ENCODE measurements around the gene RGS12.

The RGS12 gene

GRCh38 chr4:3255611-3256186, 37.1 kb upstream of the RGS12 start:
- no peak for DNase-seq

DNA sequence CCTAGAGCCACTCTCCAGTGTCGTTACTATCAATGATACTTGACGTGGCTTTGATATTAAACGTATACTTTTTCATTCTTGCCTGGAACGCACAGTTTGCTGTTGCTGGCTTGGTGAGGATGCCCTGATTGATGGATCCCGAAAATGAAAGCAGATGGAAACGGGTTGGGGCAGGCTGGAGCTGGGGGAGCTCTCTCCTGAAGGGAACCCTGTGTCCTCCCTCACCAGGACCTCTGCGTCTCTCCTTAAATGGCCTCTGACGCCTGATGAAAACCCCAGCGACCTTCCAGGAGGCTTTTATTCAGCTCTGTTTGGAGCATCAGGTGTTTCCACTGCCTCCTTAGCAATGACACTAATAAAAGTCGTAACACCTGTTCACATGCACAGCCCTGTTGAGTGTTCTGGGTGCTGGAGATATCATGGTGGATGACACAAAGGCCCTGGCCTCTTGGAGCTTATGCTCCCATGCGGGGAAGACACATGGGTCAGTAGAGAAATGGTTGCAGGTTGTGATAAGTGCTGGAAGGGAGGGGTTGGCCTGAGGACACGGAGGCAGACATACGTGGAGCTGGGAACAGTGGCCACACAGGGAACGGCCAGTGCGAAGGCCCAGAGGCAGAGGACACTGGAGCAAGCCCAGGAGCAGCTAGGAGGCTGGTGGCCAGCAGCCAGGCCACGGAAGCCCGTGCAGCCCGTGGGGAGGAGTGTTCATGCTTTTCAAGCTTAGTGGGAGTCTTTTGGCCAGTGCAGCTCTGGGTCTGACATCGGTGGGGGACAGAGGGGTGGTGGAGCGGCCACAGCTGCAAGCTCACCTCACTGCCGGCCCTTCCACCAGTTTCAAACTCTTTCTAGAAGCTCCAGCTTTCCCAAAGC, 36.4 kb upstream of the RGS12 start:
- DNase-seq, result no peak

DNA sequence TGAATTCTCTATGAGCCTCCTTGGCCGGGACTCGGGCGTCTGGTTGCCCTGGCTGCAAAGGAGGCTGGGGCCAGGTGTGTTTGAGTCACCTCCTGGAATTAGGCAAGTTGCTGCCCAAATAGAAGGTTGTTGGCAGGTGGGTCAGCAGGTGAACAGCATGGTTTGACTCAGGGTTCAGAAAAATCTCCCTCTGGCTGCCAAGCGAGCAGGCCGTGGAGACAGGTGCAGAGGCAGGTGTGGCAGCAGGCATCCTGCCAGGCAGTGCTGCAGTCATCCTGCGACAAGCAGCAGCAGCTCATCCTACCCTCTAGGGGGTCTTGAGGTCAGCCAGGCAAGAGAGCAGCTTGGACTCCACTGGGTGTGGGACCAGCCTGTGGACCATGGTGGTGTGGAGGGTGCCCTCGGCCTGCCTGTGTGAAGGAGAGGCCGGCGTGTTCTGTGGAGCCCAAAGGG, 35.7 kb upstream of the RGS12 start:
- no peak for DNase-seq

GRCh38 chr4:3257556-3258482, 35.0 kb upstream of the RGS12 start:
- DNase-seq, result no peak

- no peak for DNase-seq
Observed at GRCh38 chr4:3261411-3262207, 31.2 kb upstream of the RGS12 start.

- DNase-seq, result no peak
Observed at GRCh38 chr4:3262208-3263052, 30.4 kb upstream of the RGS12 start.

- DNase-seq, result no peak
Observed at GRCh38 chr4:3263053-3263875, 29.6 kb upstream of the RGS12 start.

DNA sequence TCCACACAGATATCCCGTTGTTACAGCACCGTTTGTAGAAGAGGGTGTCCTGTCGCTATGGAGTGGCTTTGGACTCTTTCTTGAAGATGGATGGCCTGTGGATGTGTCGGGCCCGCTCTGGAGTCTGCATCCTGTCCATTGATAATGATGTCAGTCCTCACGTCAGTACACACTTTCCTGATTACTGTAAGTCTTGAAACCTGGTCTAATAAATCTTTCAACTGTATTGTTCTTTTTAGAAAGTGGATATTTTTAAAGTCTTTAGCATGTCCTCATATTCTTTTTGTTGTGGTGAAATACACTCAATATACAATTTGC, 29.0 kb upstream of the RGS12 start:
- no peak for DNase-seq

- no peak for DNase-seq
Observed at GRCh38 chr4:3266076-3266475, 26.7 kb upstream of the RGS12 start.

DNA sequence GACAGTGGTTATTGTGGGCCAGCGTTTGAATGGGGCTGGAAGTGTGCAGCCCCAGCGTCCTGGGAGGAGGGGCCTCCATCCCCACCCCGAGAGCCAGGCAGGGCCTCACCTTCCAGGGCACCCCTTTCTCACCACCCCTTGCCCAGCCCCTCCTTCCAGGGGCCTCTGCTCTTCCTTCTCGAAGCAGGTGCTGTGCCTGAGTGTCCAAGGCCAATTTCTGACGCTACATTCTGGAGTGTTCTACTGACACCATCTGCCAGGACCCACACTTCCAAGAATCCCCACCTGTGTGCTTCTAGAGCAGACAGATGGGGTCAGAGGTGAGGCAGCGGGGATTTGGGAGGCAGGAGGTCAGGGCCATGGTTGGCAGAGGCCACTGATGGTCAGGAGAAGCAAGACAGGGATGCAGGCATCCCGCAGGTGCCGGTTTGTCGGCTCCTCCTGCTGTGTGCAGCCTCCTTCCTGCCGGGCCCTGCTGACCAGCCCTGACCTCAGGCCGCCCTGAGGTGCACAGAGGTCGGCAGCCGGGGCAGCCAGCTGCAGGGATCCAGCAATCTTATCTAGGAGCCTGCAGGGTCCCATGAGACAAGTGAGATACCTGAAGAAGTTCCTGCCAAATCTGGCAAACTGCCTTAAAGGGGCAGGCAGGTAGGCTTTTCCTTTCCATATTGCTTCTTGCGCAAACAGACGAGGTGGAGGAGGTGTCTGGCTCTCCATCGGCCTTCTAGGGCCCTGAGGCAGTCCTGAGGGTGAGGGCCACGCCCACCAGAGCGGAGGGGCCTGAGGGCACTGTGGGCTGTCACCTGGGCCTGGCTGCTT, 25.0 kb upstream of the RGS12 start:
- DNase-seq, result no peak

- no peak for DNase-seq
Observed at GRCh38 chr4:3268395-3269104, 24.3 kb upstream of the RGS12 start.

DNA sequence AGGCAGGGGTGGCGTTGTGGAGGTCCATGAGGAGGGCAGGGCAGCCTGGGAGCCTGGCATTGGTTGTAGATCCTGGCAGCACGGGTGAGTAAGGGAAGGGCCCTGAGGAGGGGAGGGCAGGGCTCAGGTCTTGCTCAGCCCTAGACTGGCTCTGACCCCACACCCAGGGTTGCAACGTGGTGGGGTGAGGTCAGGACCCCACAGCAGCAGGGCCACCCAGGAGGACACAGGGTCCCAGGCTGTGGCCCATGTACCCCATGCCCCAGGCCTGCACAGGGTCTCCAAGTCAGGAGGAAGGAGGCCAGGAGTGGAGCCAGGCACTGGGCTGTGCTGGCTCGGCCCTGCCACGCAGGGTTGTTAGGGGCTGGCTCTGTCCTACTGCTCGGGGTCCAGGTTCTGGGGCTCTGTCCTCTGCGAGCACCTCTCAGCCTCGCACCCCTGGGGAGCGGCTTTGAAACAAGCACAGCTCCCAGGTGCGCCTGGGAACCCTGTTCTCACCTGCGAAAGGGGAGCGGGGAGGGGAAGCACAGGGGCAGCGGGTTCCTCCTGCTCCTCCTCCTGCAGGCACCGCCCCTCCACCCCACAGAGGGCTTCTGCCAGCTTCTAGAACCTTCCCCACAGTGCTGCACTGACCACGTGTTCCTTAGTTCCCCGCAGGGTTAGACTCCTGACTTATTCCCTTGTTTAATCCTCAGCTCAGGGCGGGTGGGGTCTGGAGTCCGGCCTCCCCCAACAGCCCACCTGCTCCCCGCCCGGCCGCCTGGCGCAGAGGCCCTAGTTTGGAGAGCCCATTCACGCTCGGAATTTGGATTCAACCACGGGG, 23.5 kb upstream of the RGS12 start:
- DNase-seq, result no peak

- no peak for DNase-seq
Observed at GRCh38 chr4:3269991-3270611, 22.7 kb upstream of the RGS12 start.

DNA sequence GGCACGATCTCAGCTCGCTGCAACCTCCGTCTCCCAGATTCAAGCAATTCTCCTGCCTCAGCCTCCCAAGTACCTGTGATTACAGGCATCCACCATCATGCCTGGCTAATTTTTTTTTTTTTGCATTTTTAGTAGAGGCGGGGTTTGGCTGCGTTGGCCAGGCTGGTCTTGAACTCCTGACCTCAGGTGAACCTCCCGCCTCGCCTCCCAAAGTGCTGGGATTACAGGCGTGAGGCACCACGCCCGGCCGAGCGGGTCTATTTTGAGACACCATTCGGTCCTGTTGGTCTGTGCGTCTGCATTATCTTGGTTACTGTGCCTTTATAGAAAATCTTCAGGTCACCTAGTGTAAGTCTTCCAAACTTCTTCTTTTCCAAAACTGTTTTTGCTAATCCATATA, 21.7 kb upstream of the RGS12 start:
- DNase-seq, result no peak

GRCh38 chr4:3276986-3277385, 15.8 kb upstream of the RGS12 start:
- no peak for DNase-seq

GRCh38 chr4:3280466-3280865, 12.4 kb upstream of the RGS12 start:
- no peak for DNase-seq

DNA sequence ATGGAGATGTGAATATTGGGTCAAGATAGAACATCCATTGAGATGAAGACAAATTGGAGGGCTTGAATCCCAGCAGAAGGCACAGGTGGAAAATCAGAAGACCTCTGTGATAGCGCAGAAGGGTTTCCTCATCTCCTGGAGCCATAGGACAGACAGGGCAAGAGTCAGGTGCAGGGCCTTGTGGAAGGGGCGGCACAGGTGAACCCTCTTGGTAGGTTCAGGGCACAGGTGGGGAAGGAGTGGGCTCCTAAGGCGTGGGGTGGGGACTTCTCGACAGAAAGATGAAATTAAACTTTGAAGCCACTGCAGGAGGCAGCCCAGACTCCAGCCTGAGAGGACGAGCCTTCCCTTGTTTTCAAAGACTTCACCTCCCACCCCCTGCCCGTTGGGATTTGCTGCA, 9.3 kb upstream of the RGS12 start:
- no peak for DNase-seq

DNA sequence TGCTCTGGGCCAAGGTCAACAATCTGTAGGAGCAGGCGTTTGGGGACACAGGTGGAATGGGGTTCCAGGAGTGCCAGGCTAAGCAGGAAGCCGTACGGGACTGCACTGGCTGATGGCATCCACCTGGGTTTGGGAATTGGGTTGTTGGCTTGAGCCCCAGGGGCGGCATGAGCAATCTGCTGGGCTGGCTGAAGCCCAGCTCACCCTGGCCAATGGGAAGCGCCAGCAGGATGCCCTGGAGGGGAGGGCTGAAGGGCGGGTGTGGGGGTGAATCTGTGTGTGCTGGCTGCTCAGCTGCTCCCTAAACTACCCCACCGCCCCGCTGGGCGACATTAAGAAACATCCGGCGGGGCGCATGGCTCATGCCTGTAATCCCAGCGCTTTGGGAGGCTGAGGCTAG, 8.9 kb upstream of the RGS12 start:
- no peak for DNase-seq
